SHP77 treated with DMSO at 0.1 percent for 48 hours (cell line): ENCODE measurements around the gene DNM1.

Experiments used
- DNase-seq: peaks from one replicate; lab custom pipeline; 2025; lab: John Stamatoyannopoulos, UW

DNM1 gene

DNA sequence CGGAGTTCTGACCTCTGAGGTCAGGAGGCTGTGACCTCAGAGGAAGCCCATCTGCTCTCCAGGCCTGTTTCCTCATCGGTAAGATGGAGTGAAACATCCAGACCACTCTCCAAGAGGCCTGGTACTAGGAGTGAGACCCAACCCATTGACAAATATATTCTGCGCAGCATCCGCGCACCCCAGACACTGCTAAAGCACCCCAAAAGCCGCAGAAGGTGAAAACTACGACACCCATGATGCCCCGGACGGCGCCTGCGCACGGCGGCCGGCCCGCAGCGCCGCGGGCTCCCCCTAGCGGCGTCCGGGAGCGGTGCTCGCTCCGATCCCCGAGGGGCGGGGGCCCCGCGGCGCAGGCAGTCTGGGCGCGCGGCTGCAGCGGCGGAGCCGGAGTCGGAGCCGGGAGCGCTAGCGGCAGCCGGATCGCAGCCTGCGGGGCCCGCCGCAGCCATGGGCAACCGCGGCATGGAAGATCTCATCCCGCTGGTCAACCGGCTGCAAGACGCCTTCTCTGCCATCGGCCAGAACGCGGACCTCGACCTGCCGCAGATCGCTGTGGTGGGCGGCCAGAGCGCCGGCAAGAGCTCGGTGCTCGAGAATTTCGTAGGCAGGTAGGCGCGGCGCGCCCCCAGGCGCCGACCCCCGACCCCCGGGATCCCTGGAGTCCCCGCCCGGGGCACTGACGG lies at the start of gene DNM1:
Gene DNM1 (plus strand): TSS at position 356 of the 683 bp plus-strand sequence. CDS start 92 bp downstream, at position 448.
- peak; percentile 27 for DNase-seq

- DNase-seq = no peak
Observed at GRCh38 chr9:128153947-128154695, 49.1 kb upstream of the DNM1 start.

DNA sequence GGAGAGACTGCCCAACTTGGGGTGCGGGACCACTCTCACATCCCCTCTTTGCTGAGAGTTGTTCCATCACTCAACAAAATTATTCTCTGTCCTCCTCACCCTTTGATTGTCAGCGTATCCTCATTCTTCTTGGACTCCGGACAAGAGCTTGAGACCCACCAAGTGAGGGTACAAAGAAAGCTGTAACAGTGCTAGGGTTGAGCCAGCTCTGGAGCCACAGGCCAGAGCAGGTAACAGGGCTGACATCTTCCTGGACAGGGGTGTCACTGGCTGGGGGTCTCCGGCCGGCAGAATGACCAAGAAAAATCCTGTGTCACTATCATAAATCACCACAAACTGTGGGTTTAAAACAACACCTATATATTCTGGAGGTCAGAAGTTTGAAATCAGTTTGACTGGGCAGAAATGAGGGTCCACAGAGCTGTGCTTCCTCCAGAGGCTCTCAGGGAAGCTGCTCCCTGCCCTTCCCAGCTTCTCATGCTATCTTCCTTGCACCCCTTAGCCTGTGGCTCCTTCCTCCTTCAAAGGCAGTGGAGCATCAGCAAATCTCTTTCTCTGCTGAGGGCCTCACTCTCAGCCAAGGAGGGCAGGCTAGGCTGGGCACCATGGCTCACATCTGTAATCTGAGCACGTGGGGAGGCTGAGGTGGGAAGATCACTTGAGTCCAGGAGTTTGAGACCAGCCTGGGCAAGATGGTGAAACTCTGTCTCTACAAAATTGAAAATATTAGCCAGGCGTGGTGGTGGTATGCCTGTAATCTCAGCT lies 47.3 kb upstream of the DNM1 start:
- DNase-seq = no peak

GRCh38 chr9:128159522-128159783 lies 43.7 kb upstream of the DNM1 start:
- peak; percentile 67 for DNase-seq

- peak; percentile 81 for DNase-seq
Observed at GRCh38 chr9:128159784-128160602, 43.2 kb upstream of the DNM1 start, which contains the start of gene BBLN. Gene BBLN (plus strand): TSS chr9:128160265. CDS start chr9:128160408, 143 bp downstream.

- no peak for DNase-seq
Observed at GRCh38 chr9:128160603-128160987, 42.6 kb upstream of the DNM1 start.

GRCh38 chr9:128161215-128161902 lies 41.8 kb upstream of the DNM1 start:
- DNase-seq = no peak

GRCh38 chr9:128162215-128163026 lies 40.8 kb upstream of the DNM1 start:
- DNase-seq = no peak

- no peak for DNase-seq
Observed at GRCh38 chr9:128163027-128163515, 40.1 kb upstream of the DNM1 start.

DNA sequence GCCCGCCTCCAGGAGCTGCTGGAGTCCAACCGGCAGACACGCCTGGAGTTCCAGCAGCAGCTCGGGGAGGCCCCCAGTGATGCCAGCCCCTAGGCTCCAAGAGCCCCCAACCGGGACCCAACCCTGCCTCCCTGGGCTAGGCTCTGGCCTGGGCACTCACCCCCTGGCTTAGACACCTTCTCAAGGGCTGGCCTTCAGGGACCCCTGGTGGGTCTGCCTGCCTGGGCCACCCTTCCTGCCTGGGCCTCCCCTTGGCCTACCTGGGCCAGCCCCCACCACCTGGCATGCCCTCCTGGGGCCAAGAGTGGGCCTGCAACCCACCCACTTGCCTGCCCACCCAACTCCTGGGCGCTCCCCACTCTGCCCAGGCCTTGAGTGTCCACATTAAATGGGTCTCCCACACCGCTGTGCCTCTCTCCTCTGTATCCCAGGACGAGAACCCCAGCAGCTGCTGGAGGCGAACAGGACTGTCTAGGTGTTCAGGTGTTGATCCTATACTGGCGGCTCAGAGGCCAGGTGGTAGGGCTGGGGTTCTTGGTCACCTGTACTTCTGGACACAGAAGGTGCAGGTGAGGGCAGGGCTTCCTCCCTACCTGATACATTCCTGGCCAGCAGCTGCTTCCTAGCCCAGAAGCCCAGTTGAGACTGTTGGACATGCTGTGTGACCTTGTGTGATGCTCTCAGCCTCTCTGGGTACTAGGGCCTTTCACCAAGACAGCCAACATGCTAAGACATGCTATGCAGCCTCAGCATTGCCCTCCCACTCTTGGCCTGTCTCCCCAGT lies 39.5 kb upstream of the DNM1 start:
- DNase-seq = no peak

DNA sequence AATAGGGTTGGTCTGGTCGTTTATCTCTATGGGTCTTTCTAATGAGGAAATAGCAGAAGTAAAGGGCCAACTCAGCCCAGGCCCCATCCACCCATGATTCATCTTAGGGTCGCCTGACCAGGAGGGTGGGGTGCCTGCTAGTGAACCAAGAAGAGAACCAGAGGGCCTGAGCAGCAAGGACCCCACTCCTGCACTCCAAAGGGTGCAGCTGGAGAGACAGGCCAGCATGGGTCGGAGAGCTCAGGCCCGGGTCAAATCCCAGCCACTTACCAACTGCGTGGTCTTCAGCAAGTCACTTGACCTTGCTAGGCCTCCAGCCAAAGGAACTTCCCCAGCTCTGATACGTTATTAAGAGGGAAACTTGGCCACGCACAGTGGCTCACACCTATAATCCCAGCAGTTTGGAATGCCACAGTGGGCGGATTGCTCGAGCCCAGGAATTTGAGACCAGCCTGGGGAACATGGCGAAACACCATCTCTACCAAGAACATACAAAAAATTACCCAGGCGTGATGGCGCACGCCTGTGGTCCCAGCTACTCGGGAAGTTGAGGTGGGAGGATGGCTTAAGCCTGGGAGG lies 38.8 kb upstream of the DNM1 start:
- DNase-seq = no peak

DNA sequence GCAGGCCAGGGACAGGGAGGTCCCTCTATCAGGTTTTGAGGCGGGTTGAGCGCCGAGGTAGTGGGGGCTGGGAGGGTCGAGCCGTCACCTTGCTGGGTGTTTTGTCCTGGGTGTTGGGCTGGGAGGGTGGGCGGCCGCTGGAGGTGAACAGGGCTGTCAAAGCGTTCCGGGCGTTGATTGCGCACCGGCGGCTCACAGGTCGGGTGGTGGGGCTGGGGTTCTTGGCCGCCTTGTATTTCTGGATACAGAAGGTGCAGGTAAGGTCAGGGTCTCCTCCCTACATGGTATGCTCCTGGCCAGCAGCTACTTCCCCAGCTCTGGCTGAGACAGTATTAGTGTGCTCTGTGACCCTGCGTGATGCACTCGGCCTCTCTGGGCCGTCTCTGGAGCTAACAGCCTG lies 37.0 kb upstream of the DNM1 start:
- no peak for DNase-seq

GRCh38 chr9:128167209-128167608 lies 36.0 kb upstream of the DNM1 start:
- DNase-seq = no peak

GRCh38 chr9:128168731-128169308 lies 34.4 kb upstream of the DNM1 start:
- no peak for DNase-seq

DNA sequence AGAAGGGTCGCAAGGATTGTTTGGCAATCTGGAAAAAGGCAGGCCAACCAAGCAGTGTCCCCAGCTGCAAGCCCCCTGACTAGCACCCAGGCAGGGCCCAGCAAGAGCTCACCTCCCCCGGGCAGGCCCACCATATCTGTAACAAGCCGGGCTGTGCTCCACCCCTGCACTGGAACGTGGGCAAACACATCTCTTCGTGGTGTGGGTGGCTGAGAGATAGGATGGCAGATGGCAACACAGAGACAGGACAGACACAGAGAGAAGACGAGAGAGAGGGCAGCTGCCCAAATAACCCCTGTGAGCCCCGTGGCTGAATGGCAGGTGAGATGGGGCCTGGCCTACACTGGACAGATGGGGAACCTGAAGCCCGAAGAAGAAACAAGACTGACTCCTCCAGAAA lies 33.7 kb upstream of the DNM1 start:
- no peak for DNase-seq

DNA sequence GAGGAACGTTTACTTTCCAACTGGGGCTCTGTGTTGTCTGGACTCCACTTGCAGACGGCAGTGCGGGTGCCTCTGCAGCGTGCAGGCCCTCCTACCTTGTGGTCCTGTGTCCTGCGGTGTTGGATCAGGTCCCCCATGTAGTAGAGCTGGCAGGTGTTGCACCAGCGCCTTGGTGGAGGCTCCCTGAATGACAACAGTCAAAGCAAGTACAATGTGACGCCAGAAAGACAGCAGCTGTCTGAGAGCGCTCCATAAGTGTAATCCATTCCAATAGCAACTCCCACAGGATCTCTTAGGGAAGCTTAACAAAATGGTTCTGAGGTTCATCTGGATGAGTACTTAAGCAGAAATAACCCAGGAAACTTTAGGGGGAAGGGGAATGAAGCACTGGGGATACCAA lies 33.3 kb upstream of the DNM1 start:
- DNase-seq = no peak

- no peak for DNase-seq
Observed at GRCh38 chr9:128174062-128174461, 29.1 kb upstream of the DNM1 start.

DNA sequence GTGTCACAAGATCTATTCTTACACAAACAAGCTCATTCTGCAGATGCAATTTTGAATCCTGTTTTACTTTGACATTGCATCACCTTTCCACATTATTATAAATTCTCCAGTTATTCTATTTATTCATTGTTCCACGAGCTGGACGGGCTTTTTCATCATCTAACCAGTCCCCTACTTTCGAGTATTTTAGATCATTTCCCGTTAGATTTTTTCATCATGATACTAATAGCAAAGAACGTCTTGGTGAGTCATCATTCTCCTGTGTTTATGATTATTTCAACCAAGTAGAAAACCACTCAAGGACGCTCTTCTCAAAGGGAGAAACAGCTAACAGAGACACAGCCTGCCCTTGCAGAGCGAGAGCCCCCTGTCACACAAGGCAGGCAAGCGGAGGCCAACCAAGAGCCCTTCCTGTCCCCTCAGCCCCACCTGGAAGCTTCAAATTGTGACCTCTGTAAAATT lies 28.0 kb upstream of the DNM1 start:
- DNase-seq = no peak

GRCh38 chr9:128175726-128176125 lies 27.5 kb upstream of the DNM1 start:
- DNase-seq = no peak
